ENCODE measurements around the gene RFESD. TPM values are rescaled to one million over a fixed set of nuclear protein-coding genes. Genes with fewer than 3 reads are reported as not detected.

Gene RFESD
- total and polyA plus RNA-seq, 10 of the 15 experiments (the other 5 are each of a cell fraction or from before 2014, with no cell fraction given) = 1.9 to 14.7 (median 4.9) TPM

DNA sequence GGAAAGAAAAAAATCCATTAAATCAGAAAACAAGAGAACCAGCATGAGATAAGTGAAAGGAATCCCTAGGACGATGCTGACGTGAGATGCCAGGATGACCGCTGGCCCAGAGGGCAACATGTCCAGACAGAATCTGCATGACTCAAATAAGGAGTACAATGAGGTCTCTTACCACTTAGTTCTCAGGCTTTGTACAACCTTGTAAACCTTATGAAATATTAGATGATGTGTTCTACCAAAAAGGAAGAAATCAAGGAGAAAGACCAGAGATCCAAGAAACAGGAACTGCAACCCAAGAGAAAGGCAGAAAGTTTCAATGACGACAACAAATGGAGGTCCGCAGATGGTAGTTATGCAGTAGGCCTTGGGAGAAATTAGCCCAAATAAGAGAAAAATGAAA, 29.5 kb upstream of the RFESD start (continued):
- peak; percentile 66 for TF ChIP-seq BCL3 (IDR thresholded peaks at IDR 0.05; ENCODE audit: borderline replicate concordance, insufficient read depth, low read depth, low read length, poor library complexity, severe bottlenecking)
- TF ChIP-seq, protein P1, sequence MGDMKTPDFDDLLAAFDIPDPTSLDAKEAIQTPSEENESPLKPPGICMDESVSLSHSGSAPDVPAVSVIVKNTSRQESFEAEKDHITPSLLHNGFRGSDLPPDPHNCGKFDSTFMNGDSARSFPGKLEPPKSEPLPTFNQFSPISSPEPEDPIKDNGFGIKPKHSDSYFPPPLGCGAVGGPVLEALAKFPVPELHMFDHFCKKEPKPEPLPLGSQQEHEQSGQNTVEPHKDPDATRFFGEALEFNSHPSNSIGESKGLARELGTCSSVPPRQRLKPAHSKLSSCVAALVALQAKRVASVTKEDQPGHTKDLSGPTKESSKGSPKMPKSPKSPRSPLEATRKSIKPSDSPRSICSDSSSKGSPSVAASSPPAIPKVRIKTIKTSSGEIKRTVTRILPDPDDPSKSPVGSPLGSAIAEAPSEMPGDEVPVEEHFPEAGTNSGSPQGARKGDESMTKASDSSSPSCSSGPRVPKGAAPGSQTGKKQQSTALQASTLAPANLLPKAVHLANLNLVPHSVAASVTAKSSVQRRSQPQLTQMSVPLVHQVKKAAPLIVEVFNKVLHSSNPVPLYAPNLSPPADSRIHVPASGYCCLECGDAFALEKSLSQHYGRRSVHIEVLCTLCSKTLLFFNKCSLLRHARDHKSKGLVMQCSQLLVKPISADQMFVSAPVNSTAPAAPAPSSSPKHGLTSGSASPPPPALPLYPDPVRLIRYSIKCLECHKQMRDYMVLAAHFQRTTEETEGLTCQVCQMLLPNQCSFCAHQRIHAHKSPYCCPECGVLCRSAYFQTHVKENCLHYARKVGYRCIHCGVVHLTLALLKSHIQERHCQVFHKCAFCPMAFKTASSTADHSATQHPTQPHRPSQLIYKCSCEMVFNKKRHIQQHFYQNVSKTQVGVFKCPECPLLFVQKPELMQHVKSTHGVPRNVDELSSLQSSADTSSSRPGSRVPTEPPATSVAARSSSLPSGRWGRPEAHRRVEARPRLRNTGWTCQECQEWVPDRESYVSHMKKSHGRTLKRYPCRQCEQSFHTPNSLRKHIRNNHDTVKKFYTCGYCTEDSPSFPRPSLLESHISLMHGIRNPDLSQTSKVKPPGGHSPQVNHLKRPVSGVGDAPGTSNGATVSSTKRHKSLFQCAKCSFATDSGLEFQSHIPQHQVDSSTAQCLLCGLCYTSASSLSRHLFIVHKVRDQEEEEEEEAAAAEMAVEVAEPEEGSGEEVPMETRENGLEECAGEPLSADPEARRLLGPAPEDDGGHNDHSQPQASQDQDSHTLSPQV (IDR thresholded peaks at IDR 0.05) = no peak
- no peak for TF ChIP-seq ZBTB40 (IDR thresholded peaks at IDR 0.05; ENCODE audit: borderline replicate concordance)
- TF ChIP-seq PAX5 (IDR thresholded peaks at IDR 0.05; ENCODE audit: borderline replicate concordance, low read depth, low read length) = peak; percentile 76
- peak; percentile 71; the same call in 1 of the 2 replicates for TF ChIP-seq FOXM1 (IDR thresholded peaks at IDR 0.05; ENCODE audit: low read depth, low read length)
- TF ChIP-seq NFIC (IDR thresholded peaks at IDR 0.05; ENCODE audit: low read depth, low read length) = peak; percentile 90
- peak; percentile 72 for TF ChIP-seq SKIL (IDR thresholded peaks at IDR 0.05; ENCODE audit: low read depth, poor library complexity, severe bottlenecking)
- no peak for TF ChIP-seq FOS (IDR thresholded peaks at IDR 0.05; ENCODE audit: borderline replicate concordance, extremely low read depth, insufficient read length)
- TF ChIP-seq TBL1XR1 (IDR thresholded peaks at IDR 0.05; ENCODE audit: low read depth, low read length) = no peak
- TF ChIP-seq NBN (IDR thresholded peaks at IDR 0.05) = 0 out of 2 replicates have a peak, but pooled peaks have one; percentile 16
- no peak for TF ChIP-seq ZNF217 (IDR thresholded peaks at IDR 0.05)
- no peak for TF ChIP-seq CBFB (IDR thresholded peaks at IDR 0.05; ENCODE audit: low read depth)
- TF ChIP-seq ZNF207 (IDR thresholded peaks at IDR 0.05; ENCODE audit: borderline replicate concordance) = no peak
- peak; percentile 68; the same call in 1 of the 2 replicates for TF ChIP-seq MTA2 (IDR thresholded peaks at IDR 0.05; ENCODE audit: low read depth)
- TF ChIP-seq TCF3 (IDR thresholded peaks at IDR 0.05; ENCODE audit: borderline replicate concordance, insufficient read depth, low read depth, low read length) = no peak
- TF ChIP-seq SMC3 (IDR thresholded peaks at IDR 0.05; ENCODE audit: borderline replicate concordance, low read length) = no peak
- no peak for TF ChIP-seq YY1 (IDR thresholded peaks at IDR 0.05; ENCODE audit: low read depth, low read length)
- no peak for TF ChIP-seq STAT1 (conservative IDR thresholded peaks at IDR 0.05)

Measured in GM12878 (cell line).